ENCODE data around the gene MEIS2.

MEIS2 gene

GRCh38 chr15:37112971-37113670, 12.8 kb upstream of the MEIS2 start:
- DNase-seq (ENCODE audit: low spot score): no peak

- no peak for DNase-seq (ENCODE audit: low spot score)
Measured at GRCh38 chr15:37112171-37112570, 11.8 kb upstream of the MEIS2 start.

GRCh38 chr15:37111427-37111717, 11.0 kb upstream of the MEIS2 start:
- DNase-seq (ENCODE audit: low spot score): no peak

GRCh38 chr15:37109872-37110572, 9.7 kb upstream of the MEIS2 start:
- no peak for DNase-seq (ENCODE audit: low spot score)

GRCh38 chr15:37109168-37109871, 9.0 kb upstream of the MEIS2 start:
- no peak for DNase-seq (ENCODE audit: low spot score)

GRCh38 chr15:37108381-37109167, 8.2 kb upstream of the MEIS2 start:
- DNase-seq (ENCODE audit: low spot score): no peak

GRCh38 chr15:37107744-37108380, 7.5 kb upstream of the MEIS2 start:
- DNase-seq (ENCODE audit: low spot score): no peak

- DNase-seq (ENCODE audit: low spot score): no peak
Measured at GRCh38 chr15:37107071-37107743, 6.9 kb upstream of the MEIS2 start.

GRCh38 chr15:37106490-37107001, 6.2 kb upstream of the MEIS2 start:
- DNase-seq (ENCODE audit: low spot score): peak; percentile 31

GRCh38 chr15:37105889-37106288, 5.5 kb upstream of the MEIS2 start:
- no peak for DNase-seq (ENCODE audit: low spot score)

- DNase-seq (ENCODE audit: low spot score): no peak
Measured at GRCh38 chr15:37105029-37105428, 4.7 kb upstream of the MEIS2 start.

GRCh38 chr15:37104424-37104981, 4.2 kb upstream of the MEIS2 start:
- DNase-seq (ENCODE audit: low spot score): no peak

GRCh38 chr15:37103475-37104423, 3.4 kb upstream of the MEIS2 start:
- DNase-seq (ENCODE audit: low spot score): no peak

GRCh38 chr15:37103163-37103435, 2.8 kb upstream of the MEIS2 start:
- DNase-seq (ENCODE audit: low spot score): no peak

- DNase-seq (ENCODE audit: low spot score): no peak
Measured at GRCh38 chr15:37102305-37103162, 2.2 kb upstream of the MEIS2 start.

- DNase-seq (ENCODE audit: low spot score): no peak
Measured at GRCh38 chr15:37101980-37102304, 1.6 kb upstream of the MEIS2 start.

- DNase-seq (ENCODE audit: low spot score): no peak
Measured at GRCh38 chr15:37100966-37101215, 542 bp upstream of the MEIS2 start.

GRCh38 chr15:37099319-37100108, 835 bp downstream of the MEIS2 start:
- peak; percentile 64 for DNase-seq (ENCODE audit: low spot score)
